Suprapubic skin (tissue), 4 donors: ENCODE measurements around the gene TCF20. TPM values are rescaled to one million over a fixed set of nuclear protein-coding genes. Genes with fewer than 3 reads are reported as not detected.
A peak's percentile ranks its signal among the peaks of the same experiment; 100 is the strongest.

Source experiments
- DNase-seq, 2 donors: peaks; one replicate each; pipeline ENCODE4 v3.0.0-alpha.2; 2019; ENCODE audit warnings: low spot score in 2 of 2
- H3K27ac ChIP-seq: fragments of 200-600 bp; sonication (generic); one replicate; pipeline ENCODE4 v1.5.1; 2019
- H3K27me3 ChIP-seq: fragments of 200-600 bp; sonication (generic); one replicate; pipeline ENCODE4 v1.5.1; 2019
- H3K36me3 ChIP-seq: fragments of 200-600 bp; sonication (generic); one replicate; pipeline ENCODE4 v1.5.1; 2019
- H3K4me1 ChIP-seq: fragments of 200-600 bp; sonication (generic); one replicate; pipeline ENCODE4 v1.5.1; 2019
- H3K4me3 ChIP-seq: fragments of 200-600 bp; sonication (generic); one replicate; pipeline ENCODE4 v1.5.1; 2019; ENCODE audit warnings: mild to moderate bottlenecking
- H3K9me3 ChIP-seq: fragments of 200-600 bp; sonication (generic); one replicate; pipeline ENCODE4 v1.5.1; 2019
- CTCF ChIP-seq, 2 donors: fragments of 200-600 bp in 1 of 2; fragments of 450-650 bp in 1 of 2; sonication (generic) in 1 of 2; IDR thresholded peaks; one replicate each; pipeline ENCODE4 v1.5.1; 2016 to 2019; ENCODE audit warnings: antibody characterized with exemption in 2 of 2, mild to moderate bottlenecking in 1 of 2, moderate library complexity in 1 of 2
- EP300 ChIP-seq: sonication (generic); formaldehyde crosslinking; IDR thresholded peaks from one replicate; pipeline ENCODE4 v1.6.1; 2017; ENCODE audit warnings: antibody characterized with exemption
- POLR2A ChIP-seq, 2 donors: fragments of 450-650 bp; IDR thresholded peaks; one replicate each; pipeline ENCODE4 v1.6.1; 2017; ENCODE audit warnings: antibody characterized with exemption in 2 of 2, mild to moderate bottlenecking in 2 of 2, moderate library complexity in 2 of 2
- POLR2AphosphoS5 ChIP-seq, 3 donors: sonication (generic); formaldehyde crosslinking; IDR thresholded peaks; one replicate each; pipeline ENCODE4 v1.6.1; 2017; ENCODE audit warnings: antibody characterized with exemption in 3 of 3
- WGBS: methylation state at CpG from one replicate; pipeline ENCODE4 v1.1.5; 2018; 5-methylcytosine and 5-hydroxymethylcytosine counted together
- total RNA-seq, 4 donors: library from RNA; depleted of rRNA; stranded (reverse); fragments of >200 nt; gene quantifications; one replicate each; pipeline ENCODE4 v1.1.0, GENCODE V29; 2016

The TCF20 gene
- total RNA-seq, 4 donors from 2014 or later, result 56.4 to 72.8 (median 68.4) TPM

- Histone ChIP-seq H3K27ac (peak overlapping the region; percentile 92), H3K9me3 (no peaks in the 10 kb centered on the region), H3K27me3 (no peaks in the 10 kb centered on the region), H3K36me3 (no peaks in the 10 kb centered on the region), H3K4me3 (peak overlapping the region; percentile 99), H3K4me1 (peaks cover 29% of the 10 kb centered on the region)
- no peak for TF ChIP-seq CTCF (IDR thresholded peaks at IDR 0.05)
- TF ChIP-seq POLR2A (IDR thresholded peaks at IDR 0.05), result no peak
- TF ChIP-seq EP300, result no peak
- no peak for TF ChIP-seq POLR2AphosphoS5 (IDR thresholded peaks at IDR 0.05)
- DNase-seq, result no peak
- WGBS, result 0% methylated on average over 5 of the region's 37 CpGs
Observed at GRCh38 chr22:42270176-42270509, 310 bp downstream of the TCF20 start.

GRCh38 chr22:42269432-42270175 is 849 bp downstream of the TCF20 start:
- peak in 1 of 2 donors; percentile 77 for DNase-seq
- WGBS, result 0% methylated on average over 13 of the region's 70 CpGs
- no peak for TF ChIP-seq POLR2AphosphoS5 (IDR thresholded peaks at IDR 0.05)
- no peak for TF ChIP-seq POLR2A (IDR thresholded peaks at IDR 0.05)
- no peak for TF ChIP-seq CTCF (IDR thresholded peaks at IDR 0.05)
- no peak for TF ChIP-seq EP300
- Histone ChIP-seq H3K36me3 (no peaks in the 10 kb centered on the region), H3K27me3 (no peaks in the 10 kb centered on the region), H3K4me1 (peaks cover 27% of the 10 kb centered on the region), H3K9me3 (no peaks in the 10 kb centered on the region), H3K4me3 (peak overlapping the region; percentile 99), H3K27ac (peak overlapping the region; percentile 92)

- Histone ChIP-seq H3K4me3 (peak overlapping the region; percentile 99), H3K4me1 (peaks cover 27% of the 10 kb centered on the region), H3K36me3 (no peaks in the 10 kb centered on the region), H3K9me3 (no peaks in the 10 kb centered on the region), H3K27me3 (no peaks in the 10 kb centered on the region), H3K27ac (no peak overlapping the region)
- no peak for DNase-seq
- 7% methylated on average over 9 of the region's 9 CpGs for WGBS
- no peak for TF ChIP-seq POLR2AphosphoS5 (IDR thresholded peaks at IDR 0.05)
- no peak for TF ChIP-seq POLR2A (IDR thresholded peaks at IDR 0.05)
- no peak for TF ChIP-seq EP300
- TF ChIP-seq CTCF (IDR thresholded peaks at IDR 0.05), result no peak
Observed at GRCh38 chr22:42268852-42269410, 1.5 kb downstream of the TCF20 start.

GRCh38 chr22:42265321-42265720 is 5.1 kb downstream of the TCF20 start:
- H3K27me3 ChIP-seq, result no peaks in the 10 kb centered on the region
- no peaks in the 10 kb centered on the region for H3K9me3 ChIP-seq
- 80% methylated on average over 2 of the region's 2 CpGs for WGBS
- H3K36me3 ChIP-seq, result no peaks in the 10 kb centered on the region
- peaks cover 16% of the 10 kb centered on the region for H3K4me1 ChIP-seq
- H3K27ac ChIP-seq, result no peak overlapping the region
- TF ChIP-seq POLR2A (IDR thresholded peaks at IDR 0.05), result no peak
- no peak for DNase-seq
- no peak overlapping the region for H3K4me3 ChIP-seq

GRCh38 chr22:42263944-42264343 is 6.5 kb downstream of the TCF20 start:
- WGBS, result 86% methylated on average over 5 of the region's 5 CpGs
- no peak overlapping the region for H3K27ac ChIP-seq
- no peak overlapping the region for H3K4me3 ChIP-seq
- peaks cover 10% of the 10 kb centered on the region for H3K4me1 ChIP-seq
- no peak for DNase-seq
- TF ChIP-seq EP300 (no peak), CTCF (IDR thresholded peaks at IDR 0.05) (no peak), POLR2AphosphoS5 (IDR thresholded peaks at IDR 0.05) (no peak), POLR2A (IDR thresholded peaks at IDR 0.05) (no peak)
- H3K9me3 ChIP-seq, result no peaks in the 10 kb centered on the region
- no peaks in the 10 kb centered on the region for H3K27me3 ChIP-seq
- H3K36me3 ChIP-seq, result no peaks in the 10 kb centered on the region
